HCT116 (cell line): ENCODE data around the gene DEXI. TPM values are rescaled to one million over a fixed set of nuclear protein-coding genes. Genes with fewer than 3 reads are reported as not detected.

ENCODE experiments used
- ATAC-seq: fragments of 200-7000 bp; cut with Tn5 transposase; 2 replicates; pipeline ENCODE4 v1.9.1; 2020; ENCODE audit warnings: mild to moderate bottlenecking, moderate library complexity
- BruUV-seq: library from RNA; stranded (reverse); fragments of 400-500 nt; replicated peaks from 2 replicates; lab custom pipeline; 2021; lab: Mats Ljungman, UMichigan
- CTCF ChIA-PET: fragments of 300-600 bp; sonication (Branson Sonifier 250); formaldehyde crosslinking; loops from one replicate; lab custom pipeline; 2021; ENCODE audit warnings: antibody characterized with exemption; lab: Charles Lee
- POLR2A ChIA-PET: fragments of 300-600, 350-600 bp; sonication (Branson Sonifier 250); formaldehyde crosslinking; loops from one replicate; lab custom pipeline; 2021; ENCODE audit warnings: antibody characterized with exemption; lab: Charles Lee
- RAD21 ChIA-PET, 2 experiments: fragments of 300-600 bp; sonication (Branson Sonifier 250); formaldehyde crosslinking; loops; one replicate each; lab custom pipeline; 2023; ENCODE audit warnings: low total read pairs in 2 of 2; ENCODE audit not compliant: uncharacterized antibody in 2 of 2, unreplicated experiment in 2 of 2, low non-redundant PET in 1 of 2; lab: Charles Lee
- DNase-seq: peaks from one replicate; pipeline ENCODE4 v3.0.0-alpha.2; 2010; ENCODE audit warnings: low read depth, low spot score
- H2AFZ ChIP-seq: fragments of 200-600 bp; shearing (Covaris generic), sonication (generic); 2 replicates; pipeline ENCODE4 v1.6.1; 2017; ENCODE audit warnings: low read depth, mixed run types, mixed read lengths, antibody characterized with exemption, low read length; ENCODE audit not compliant: poor library complexity, severe bottlenecking
- H3K27ac ChIP-seq: 2 replicates; pipeline ENCODE4 v1.5.1; 2012; ENCODE audit warnings: low read depth, low read length
- H3K27me3 ChIP-seq: fragments of 200-600 bp; sonication (generic); 2 replicates; pipeline ENCODE4 v1.6.1; 2016; ENCODE audit warnings: mixed run types, low read length, mixed read lengths; ENCODE audit not compliant: insufficient read depth
- H3K36me3 ChIP-seq, 2 experiments: fragments of 200-500 bp in 1 of 2; fragments of 200-600 bp in 1 of 2; sonication (Bioruptor generic) in 1 of 2; sonication (generic) in 1 of 2; 2 replicates each; pipeline versions ENCODE4 v1.5.1 to v1.6.1; 2014 to 2016; ENCODE audit warnings: low read length in 2 of 2, inconsistent platforms in 1 of 2, mixed read lengths in 1 of 2, mixed run types in 1 of 2; ENCODE audit not compliant: insufficient read depth in 2 of 2, control insufficient read depth in 1 of 2
- H3K4me1 ChIP-seq, 2 experiments: fragments of 200-600 bp in 1 of 2; sonication (generic) in 1 of 2; 2 replicates each; pipeline versions ENCODE4 v1.5.1 to v1.6.1; 2012 to 2017; ENCODE audit warnings: low read length in 2 of 2, inconsistent platforms in 1 of 2, mild to moderate bottlenecking in 1 of 2, mixed read lengths in 1 of 2, mixed run types in 1 of 2, moderate library complexity in 1 of 2; ENCODE audit not compliant: insufficient read depth in 2 of 2, control insufficient read depth in 1 of 2
- H3K4me2 ChIP-seq: fragments of 200-600 bp; sonication (generic); 2 replicates; pipeline ENCODE4 v1.6.1; 2017; ENCODE audit warnings: mixed run types, low read length, mixed read lengths
- H3K4me3 ChIP-seq, 2 experiments: fragments of 200-600 bp in 1 of 2; sonication (generic) in 1 of 2; replicated peaks in 1 of 2; 2 replicates each; pipeline ENCODE4 v1.5.1; 2011 to 2016; ENCODE audit warnings: low read length in 2 of 2, control low read depth in 1 of 2, low read depth in 1 of 2, mild to moderate bottlenecking in 1 of 2, mixed read lengths in 1 of 2, mixed run types in 1 of 2
- H3K79me2 ChIP-seq: fragments of 200-600 bp; sonication (generic); 2 replicates; pipeline ENCODE4 v1.6.1; 2017; ENCODE audit warnings: mild to moderate bottlenecking, mixed run types, low read length, moderate library complexity, mixed read lengths; ENCODE audit not compliant: insufficient read depth
- H3K9ac ChIP-seq: fragments of 200-600 bp; sonication (generic); 2 replicates; pipeline ENCODE4 v1.6.1; 2016; ENCODE audit warnings: low read length, mixed read lengths
- H3K9me2 ChIP-seq: fragments of 200-600 bp; sonication (generic), shearing (Covaris generic); 2 replicates; pipeline ENCODE4 v1.6.1; 2017; ENCODE audit warnings: mixed run types, mild to moderate bottlenecking, moderate library complexity; ENCODE audit not compliant: insufficient read depth
- H3K9me3 ChIP-seq, 2 experiments: fragments of 200-500 bp in 1 of 2; fragments of 200-600 bp in 1 of 2; sonication (Bioruptor generic) in 1 of 2; sonication (generic) in 1 of 2; 2 replicates each; pipeline ENCODE4 v1.6.1; 2014 to 2017; ENCODE audit warnings: low read length in 2 of 2, mixed read lengths in 2 of 2, inconsistent platforms in 1 of 2, low read depth in 1 of 2, mild to moderate bottlenecking in 1 of 2, mixed run types in 1 of 2, moderate library complexity in 1 of 2; ENCODE audit not compliant: control insufficient read depth in 1 of 2, insufficient read depth in 1 of 2
- H4K20me1 ChIP-seq: fragments of 200-600 bp; sonication (generic), shearing (Covaris generic); 2 replicates; pipeline ENCODE4 v1.6.1; 2017; ENCODE audit warnings: mixed run types, mild to moderate bottlenecking, moderate library complexity; ENCODE audit not compliant: insufficient read depth
- CTCF ChIP-seq, 3 experiments: fragments of 200-600 bp in 1 of 3; sonication (generic) in 1 of 3; IDR thresholded peaks in 2 of 3; conservative IDR thresholded peaks in 1 of 3; 2 replicates each; pipeline ENCODE4 v1.5.1; 2012 to 2017; ENCODE audit warnings: low read depth in 2 of 3, low read length in 2 of 3, antibody characterized with exemption in 1 of 3, borderline replicate concordance in 1 of 3, control low read depth in 1 of 3, mild to moderate bottlenecking in 1 of 3, mixed read lengths in 1 of 3, mixed run types in 1 of 3, moderate library complexity in 1 of 3; ENCODE audit not compliant: insufficient read depth in 1 of 3
- TCF7L2 ChIP-seq: IDR thresholded peaks from 2 replicates; pipeline ENCODE4 v1.7.0; 2011; ENCODE audit warnings: borderline replicate concordance, inconsistent platforms; ENCODE audit not compliant: insufficient read depth, insufficient read length; ENCODE audit errors: extremely low read depth
- ZNF274 ChIP-seq: fragments of 200-500 bp; sonication (Bioruptor generic); IDR thresholded peaks from 2 replicates; pipeline ENCODE4 v1.6.1; 2014; ENCODE audit warnings: mild to moderate bottlenecking, low read depth, low read length, inconsistent platforms
- intact Hi-C: fragments of 100-400 bp; cut with micrococcal nuclease; formaldehyde crosslinking; loops from 2 replicates; pipeline ENCODE4 v1.10.0; 2022
- total RNA-seq: library from RNA; stranded (reverse); gene quantifications from one replicate; pipeline ENCODE4 v1.2.1, GENCODE V29; 2021; ENCODE audit not compliant: unreplicated experiment

Gene DEXI
- total RNA-seq, 1 experiment from 2014 or later: 37.8 TPM

GRCh38 chr16:10881479-10882030 is 60.7 kb downstream of the DEXI start (continued):
- no peak for TF ChIP-seq ZNF274

- H3K79me2 ChIP-seq: no peaks in the 10 kb centered on the region
- CTCF ChIA-PET: no interaction called here
- peaks cover 19% of the 10 kb centered on the region; the same call in 1 of the 2 replicates for H3K27me3 ChIP-seq
- POLR2A ChIA-PET: no interaction called here
- H3K27ac ChIP-seq: no peak overlapping the region
- intact Hi-C loops: no loop called here
- H4K20me1 ChIP-seq: no peaks in the 10 kb centered on the region
- DNase-seq: no peak
- no peak overlapping the region for H3K9ac ChIP-seq
- ATAC-seq: no peak
- no peak overlapping the region for H2AFZ ChIP-seq
- peaks cover 5 to 11% of the 10 kb centered on the region in 2 experiments; a peak in 3 of 4 replicates for H3K4me1 ChIP-seq
- H3K4me3 ChIP-seq: no peak overlapping the region
- BruUV-seq: no TSS peak
- TF ChIP-seq CTCF (IDR thresholded peaks at IDR 0.05 in 2 of 3, conservative IDR thresholded peaks at IDR 0.05 in 1 of 3; ENCODE audit: borderline replicate concordance in 1 of 3, insufficient read depth in 1 of 3, low read depth in 2 of 3, low read length in 2 of 3) (no peak), TCF7L2 (no peak)
- RAD21 ChIA-PET: no interaction called here
- H3K9me2 ChIP-seq: no peaks in the 10 kb centered on the region
- H3K36me3 ChIP-seq: no peaks in the 10 kb centered on the region
- no peak overlapping the region for H3K4me2 ChIP-seq
- H3K9me3 ChIP-seq: no peaks in the 10 kb centered on the region
Observed at GRCh38 chr16:10880594-10881452, 61.4 kb downstream of the DEXI start.
